ENCODE measurements around the gene ULK3.

Gene ULK3

GRCh38 chr15:74798388-74799254 is 44.3 kb downstream of the ULK3 start:
- ChIA-PET CTCF (interaction anchor here (0.5 to 25.7 kb wide), 12 partner anchors 11 to 955 kb away, joined by 3 to 649 read pairs (median 6); partner anchors contain the start of gene CSK), POLR2A (no interaction called here)
- TF ChIP-seq ZNF423 (tag by site-specific recombination; IDR thresholded peaks at IDR 0.05): no peak
- TF ChIP-seq PRDM1 (tag by site-specific recombination; IDR thresholded peaks at IDR 0.05): no peak
- TF ChIP-seq EGR2 (tag by site-specific recombination; IDR thresholded peaks at IDR 0.05; ENCODE audit: low read depth): peak; percentile 33; the same call in 1 of the 2 replicates
- TF ChIP-seq KLF10 (tag by site-specific recombination; IDR thresholded peaks at IDR 0.05): no peak
- TF ChIP-seq ZNF549 (tag by site-specific recombination; IDR thresholded peaks at IDR 0.05): no peak
- TF ChIP-seq ZNF10 (tag by site-specific recombination; IDR thresholded peaks at IDR 0.05): peak; percentile 85
- no peak for TF ChIP-seq ZNF24 (tag by site-specific recombination; IDR thresholded peaks at IDR 0.05)
- peak; percentile 65 for TF ChIP-seq ZFHX2 (tag by site-specific recombination; conservative IDR thresholded peaks at IDR 0.05)
- no peak for TF ChIP-seq ZNF221 (tag by site-specific recombination; IDR thresholded peaks at IDR 0.05; ENCODE audit: borderline replicate concordance)
- no peaks in the 10 kb centered on the region for H3K4me1 ChIP-seq (ENCODE audit: control insufficient read depth, insufficient read depth, low read length)
- no peak overlapping the region for H3K4me3 ChIP-seq (ENCODE audit: low read depth, low read length)
- H3K9me3 ChIP-seq (ENCODE audit: control insufficient read depth, insufficient read depth, low read depth, low read length): no peaks in the 10 kb centered on the region
- no peak overlapping the region for H3K27ac ChIP-seq (ENCODE audit: extremely low read depth, low read depth, low read length)
- peaks cover 20 to 66% of the 10 kb centered on the region in 2 experiments; a peak in 2 of 3 replicates for H3K36me3 ChIP-seq (ENCODE audit: control insufficient read depth in 2 of 2, insufficient read depth in 1 of 2, low read length in 2 of 2)

- H3K9me3 ChIP-seq (ENCODE audit: control insufficient read depth, insufficient read depth, low read depth, low read length): no peaks in the 10 kb centered on the region
- H3K27ac ChIP-seq (ENCODE audit: extremely low read depth, low read depth, low read length): no peak overlapping the region
- ChIA-PET CTCF (interaction anchor here (1.6 to 25.7 kb wide), 4 partner anchors 9 to 175 kb away, joined by 6 to 649 read pairs (median 36); partner anchors contain the start of gene CSK), POLR2A (interaction anchor here (0.5 to 1.4 kb wide), 2 partner anchors 13 to 14 kb away, joined by 3 to 4 read pairs; no protein-coding TSS in a partner anchor)
- no peak overlapping the region for H3K4me3 ChIP-seq (ENCODE audit: low read depth, low read length)
- H3K36me3 ChIP-seq (ENCODE audit: control insufficient read depth in 2 of 2, insufficient read depth in 1 of 2, low read length in 2 of 2): peaks cover 17 to 40% of the 10 kb centered on the region in 2 experiments; a peak in 2 of 3 replicates
- TF ChIP-seq ZNF473 (tag by site-specific recombination; IDR thresholded peaks at IDR 0.05): no peak
- TF ChIP-seq ZFHX2 (tag by site-specific recombination; conservative IDR thresholded peaks at IDR 0.05): peak; percentile 31; the same call in 1 of the 2 replicates
- TF ChIP-seq ZSCAN5A (tag by site-specific recombination; IDR thresholded peaks at IDR 0.05): no peak
- no peak for TF ChIP-seq ZNF704 (tag by site-specific recombination; IDR thresholded peaks at IDR 0.05)
- TF ChIP-seq GLIS2 (tag by site-specific recombination; IDR thresholded peaks at IDR 0.05): no peak
- peak; percentile 73; the same call in 1 of the 2 replicates for TF ChIP-seq ZNF121 (tag by site-specific recombination; IDR thresholded peaks at IDR 0.05)
- TF ChIP-seq EGR2 (tag by site-specific recombination; IDR thresholded peaks at IDR 0.05; ENCODE audit: low read depth): peak; percentile 61
- TF ChIP-seq PATZ1 (tag by site-specific recombination; IDR thresholded peaks at IDR 0.05): no peak
- H3K4me1 ChIP-seq (ENCODE audit: control insufficient read depth, insufficient read depth, low read length): peaks cover 15% of the 10 kb centered on the region
Observed at GRCh38 chr15:74795966-74796625, 46.9 kb downstream of the ULK3 start.
